Caco-2 (cell line): ENCODE results near the gene CYB561. TPM values are rescaled to one million over a fixed set of nuclear protein-coding genes. Genes with fewer than 3 reads are reported as not detected.
"Not testable (repeated sequence)": the region's sequence is repeated elsewhere in the genome, so short reads cannot be mapped to it uniquely, and the experiment has no call there.

Source experiments
- BruUV-seq: library from RNA; stranded (reverse); fragments of 400-500 nt; replicated peaks from 2 replicates; lab custom pipeline; 2021; lab: Mats Ljungman, UMichigan
- CTCF ChIA-PET: fragments of 300-600 bp; sonication (Branson Sonifier 250); formaldehyde crosslinking; loops from one replicate; lab custom pipeline; 2022; ENCODE audit warnings: antibody characterized with exemption; lab: Charles Lee
- POLR2A ChIA-PET: fragments of 300-600 bp; sonication (Branson Sonifier 250); formaldehyde crosslinking; loops from one replicate; lab custom pipeline; 2022; ENCODE audit warnings: antibody characterized with exemption; lab: Charles Lee
- DNase-seq, 2 experiments: peaks; one replicate each; pipeline versions ENCODE4 v3.0.0 to v3.0.0-alpha.2; 2020 to 2022
- H3K27me3 ChIP-seq: replicated peaks from 2 replicates; pipeline ENCODE4 v1.6.0; 2011; ENCODE audit warnings: low read length; ENCODE audit not compliant: control insufficient read depth, insufficient read depth
- H3K36me3 ChIP-seq: 2 replicates; pipeline ENCODE4 v1.5.1; 2011; ENCODE audit warnings: low read length; ENCODE audit not compliant: control insufficient read depth, insufficient read depth
- H3K4me1 ChIP-seq: fragments of 250-450 bp; sonication (Bioruptor Pico); 2 replicates; pipeline ENCODE4 v1.5.1; 2020; ENCODE audit warnings: mild to moderate bottlenecking
- H3K4me3 ChIP-seq: 2 replicates; pipeline ENCODE4 v1.5.1; 2011; ENCODE audit warnings: low read depth, mild to moderate bottlenecking, control low read depth, low read length
- H3K9me3 ChIP-seq: fragments of 250-450 bp; sonication (Bioruptor Pico); 2 replicates; pipeline ENCODE4 v1.5.1; 2020; ENCODE audit warnings: mild to moderate bottlenecking, moderate library complexity
- H3K27ac Mint-ChIP-seq: one replicate; pipeline ENCODE4 v1.8.0; 2022; ENCODE audit warnings: mixed read lengths; ENCODE audit not compliant: unreplicated experiment
- H3K27me3 Mint-ChIP-seq: one replicate; pipeline ENCODE4 v1.8.0; 2022; ENCODE audit warnings: mixed read lengths; ENCODE audit not compliant: insufficient read depth, unreplicated experiment
- H3K36me3 Mint-ChIP-seq: one replicate; pipeline ENCODE4 v1.8.0; 2022; ENCODE audit warnings: mild to moderate bottlenecking, mixed read lengths; ENCODE audit not compliant: insufficient read depth, unreplicated experiment
- H3K4me1 Mint-ChIP-seq: one replicate; pipeline ENCODE4 v1.8.0; 2022; ENCODE audit warnings: low read depth, mixed read lengths; ENCODE audit not compliant: unreplicated experiment
- H3K4me3 Mint-ChIP-seq: one replicate; pipeline ENCODE4 v1.8.0; 2022; ENCODE audit warnings: mild to moderate bottlenecking, moderate library complexity, mixed read lengths; ENCODE audit not compliant: unreplicated experiment
- H3K9me3 Mint-ChIP-seq: one replicate; pipeline ENCODE4 v1.8.0; 2022; ENCODE audit warnings: mixed read lengths; ENCODE audit not compliant: unreplicated experiment
- CTCF ChIP-seq, 2 experiments: fragments of 200-600 bp in 1 of 2; IDR thresholded peaks; 1 replicate in 1 of 2; 2 replicates in 1 of 2; pipeline versions ENCODE4 v1.5.1 to v1.8.0; 2011 to 2022; ENCODE audit warnings: antibody characterized with exemption in 1 of 2, control low read depth in 1 of 2, inconsistent platforms in 1 of 2, low read depth in 1 of 2, low read length in 1 of 2, mild to moderate bottlenecking in 1 of 2, moderate library complexity in 1 of 2; ENCODE audit not compliant: insufficient read depth in 1 of 2, severe bottlenecking in 1 of 2, unreplicated experiment in 1 of 2
- intact Hi-C: fragments of 100-400 bp; cut with micrococcal nuclease; formaldehyde crosslinking; loops from one replicate; pipeline ENCODE4 v1.10.0; 2022; ENCODE audit not compliant: unreplicated experiment
- total RNA-seq: library from RNA; stranded (reverse); gene quantifications from 2 replicates; pipeline ENCODE4 v1.2.3, GENCODE V29; 2022

CYB561 gene
- total RNA-seq, 1 experiment from 2014 or later: 46.3 TPM

- peaks cover 13% of the 10 kb centered on the region for H3K4me1 ChIP-seq
- no peak overlapping the region for H3K4me3 ChIP-seq
- H3K9me3 Mint-ChIP-seq: no peaks in the 10 kb centered on the region
- ChIA-PET CTCF (no interaction called here), POLR2A (no interaction called here)
- H3K27me3 Mint-ChIP-seq: peaks cover 15% of the 10 kb centered on the region
- no peaks in the 10 kb centered on the region for H3K9me3 ChIP-seq
- DNase-seq: no peak
- H3K27ac Mint-ChIP-seq: no peak overlapping the region
- peaks cover 10% of the 10 kb centered on the region for H3K4me1 Mint-ChIP-seq
- H3K36me3 ChIP-seq: no peaks in the 10 kb centered on the region
- no TSS peak for BruUV-seq
- no peaks in the 10 kb centered on the region for H3K36me3 Mint-ChIP-seq
- intact Hi-C loops: no loop called here
- peak overlapping the region; percentile 98 for H3K4me3 Mint-ChIP-seq
- no peaks in the 10 kb centered on the region for H3K27me3 ChIP-seq
- TF ChIP-seq CTCF (IDR thresholded peaks at IDR 0.05; ENCODE audit: insufficient read depth in 1 of 2, low read depth in 1 of 2, low read length in 1 of 2, severe bottlenecking in 1 of 2, unreplicated experiment in 1 of 2): no peak
These were observed 28.7 kb upstream of the CYB561 start for GRCh38 chr17:63474586-63475460.

GRCh38 chr17:63474174-63474573 lies 28.1 kb upstream of the CYB561 start:
- H3K27me3 Mint-ChIP-seq: peaks cover 15% of the 10 kb centered on the region
- no peak for TF ChIP-seq CTCF (IDR thresholded peaks at IDR 0.05; ENCODE audit: insufficient read depth in 1 of 2, low read depth in 1 of 2, low read length in 1 of 2, severe bottlenecking in 1 of 2, unreplicated experiment in 1 of 2)
- H3K4me1 Mint-ChIP-seq: peaks cover 10% of the 10 kb centered on the region
- no peaks in the 10 kb centered on the region for H3K9me3 ChIP-seq
- no peaks in the 10 kb centered on the region for H3K9me3 Mint-ChIP-seq
- no TSS peak for BruUV-seq
- H3K4me3 Mint-ChIP-seq: no peak overlapping the region
- H3K4me3 ChIP-seq: no peak overlapping the region
- H3K36me3 ChIP-seq: no peaks in the 10 kb centered on the region
- DNase-seq: no peak
- CTCF ChIA-PET: no interaction called here
- POLR2A ChIA-PET: no interaction called here
- no peaks in the 10 kb centered on the region for H3K27me3 ChIP-seq
- H3K4me1 ChIP-seq: peaks cover 13% of the 10 kb centered on the region
- intact Hi-C loops: no loop called here
- H3K27ac Mint-ChIP-seq: no peak overlapping the region
- no peaks in the 10 kb centered on the region for H3K36me3 Mint-ChIP-seq

GRCh38 chr17:63468099-63468498 lies 22.0 kb upstream of the CYB561 start:
- H3K36me3 ChIP-seq, H3K4me1 Mint-ChIP-seq, POLR2A ChIA-PET, H3K9me3 Mint-ChIP-seq, H3K4me1 ChIP-seq, intact Hi-C loops, H3K27me3 ChIP-seq, CTCF ChIA-PET, H3K9me3 ChIP-seq, H3K27ac Mint-ChIP-seq, H3K36me3 Mint-ChIP-seq, BruUV-seq, H3K4me3 Mint-ChIP-seq, DNase-seq, H3K4me3 ChIP-seq: not testable (repeated sequence)
- H3K27me3 Mint-ChIP-seq: peaks cover 17% of the 10 kb centered on the region
